ENCODE results near the gene BRD7.

The BRD7 gene

GRCh38 chr16:50286681-50287080, 82.1 kb downstream of the BRD7 start:
- Histone ChIP-seq H4K20me1 (ENCODE audit: insufficient read depth, low read length) (no peaks in the 10 kb centered on the region), H3F3A (ENCODE audit: insufficient read depth, low read length) (peaks cover 7% of the 10 kb centered on the region), H3K79me2 (ENCODE audit: low read length) (peaks cover 77% of the 10 kb centered on the region), H3K9me3 (replicated peaks; ENCODE audit: insufficient read depth, low read length) (no peaks in the 10 kb centered on the region), H3K4me2 (ENCODE audit: low read depth, low read length) (no peak overlapping the region), H3K36me3 (replicated peaks; ENCODE audit: insufficient read depth, low read length) (no peaks in the 10 kb centered on the region), H3K27ac (ENCODE audit: low read length) (no peak overlapping the region), H3K27me3 (replicated peaks; ENCODE audit: insufficient read depth, low read length) (no peaks in the 10 kb centered on the region), H3K9ac (ENCODE audit: low read length) (no peak overlapping the region), H3K4me3 (ENCODE audit: low read length) (no peak overlapping the region), H3K4me1 (ENCODE audit: low read length) (peaks cover 14% of the 10 kb centered on the region), H3K9me2 (replicated peaks; ENCODE audit: insufficient read depth, low read length) (no peaks in the 10 kb centered on the region), H2AFZ (ENCODE audit: low read length) (no peak overlapping the region)
- TF ChIP-seq EZH2 (optimal IDR thresholded peaks at IDR 0.05; ENCODE audit: low read depth, low read length) (no peak), CTCF (IDR thresholded peaks at IDR 0.05; ENCODE audit: low read length) (no peak), EZH2phosphoT487 (IDR thresholded peaks at IDR 0.05; ENCODE audit: low read length) (no peak)
- no peak for DNase-seq

- no peak overlapping the region for H3K27ac ChIP-seq (ENCODE audit: low read length)
- no peak overlapping the region for H3K4me3 ChIP-seq (ENCODE audit: low read length)
- H4K20me1 ChIP-seq (ENCODE audit: insufficient read depth, low read length): no peaks in the 10 kb centered on the region
- peaks cover 26% of the 10 kb centered on the region for H3K4me1 ChIP-seq (ENCODE audit: low read length)
- no peaks in the 10 kb centered on the region for H3K9me2 ChIP-seq (replicated peaks; ENCODE audit: insufficient read depth, low read length)
- H3K4me2 ChIP-seq (ENCODE audit: low read depth, low read length): no peak overlapping the region
- no peak for DNase-seq
- H3F3A ChIP-seq (ENCODE audit: insufficient read depth, low read length): peaks cover 14% of the 10 kb centered on the region
- no peaks in the 10 kb centered on the region for H3K36me3 ChIP-seq (replicated peaks; ENCODE audit: insufficient read depth, low read length)
- TF ChIP-seq CTCF (IDR thresholded peaks at IDR 0.05; ENCODE audit: low read length) (no peak), EZH2phosphoT487 (IDR thresholded peaks at IDR 0.05; ENCODE audit: low read length) (no peak), EZH2 (optimal IDR thresholded peaks at IDR 0.05; ENCODE audit: low read depth, low read length) (no peak)
- H3K79me2 ChIP-seq (ENCODE audit: low read length): peaks cover 83% of the 10 kb centered on the region
- H2AFZ ChIP-seq (ENCODE audit: low read length): no peak overlapping the region
- H3K9me3 ChIP-seq (replicated peaks; ENCODE audit: insufficient read depth, low read length): no peaks in the 10 kb centered on the region
- H3K27me3 ChIP-seq (replicated peaks; ENCODE audit: insufficient read depth, low read length): no peaks in the 10 kb centered on the region
- H3K9ac ChIP-seq (ENCODE audit: low read length): no peak overlapping the region
Measured at GRCh38 chr16:50285406-50286003, 83.3 kb downstream of the BRD7 start.

DNA sequence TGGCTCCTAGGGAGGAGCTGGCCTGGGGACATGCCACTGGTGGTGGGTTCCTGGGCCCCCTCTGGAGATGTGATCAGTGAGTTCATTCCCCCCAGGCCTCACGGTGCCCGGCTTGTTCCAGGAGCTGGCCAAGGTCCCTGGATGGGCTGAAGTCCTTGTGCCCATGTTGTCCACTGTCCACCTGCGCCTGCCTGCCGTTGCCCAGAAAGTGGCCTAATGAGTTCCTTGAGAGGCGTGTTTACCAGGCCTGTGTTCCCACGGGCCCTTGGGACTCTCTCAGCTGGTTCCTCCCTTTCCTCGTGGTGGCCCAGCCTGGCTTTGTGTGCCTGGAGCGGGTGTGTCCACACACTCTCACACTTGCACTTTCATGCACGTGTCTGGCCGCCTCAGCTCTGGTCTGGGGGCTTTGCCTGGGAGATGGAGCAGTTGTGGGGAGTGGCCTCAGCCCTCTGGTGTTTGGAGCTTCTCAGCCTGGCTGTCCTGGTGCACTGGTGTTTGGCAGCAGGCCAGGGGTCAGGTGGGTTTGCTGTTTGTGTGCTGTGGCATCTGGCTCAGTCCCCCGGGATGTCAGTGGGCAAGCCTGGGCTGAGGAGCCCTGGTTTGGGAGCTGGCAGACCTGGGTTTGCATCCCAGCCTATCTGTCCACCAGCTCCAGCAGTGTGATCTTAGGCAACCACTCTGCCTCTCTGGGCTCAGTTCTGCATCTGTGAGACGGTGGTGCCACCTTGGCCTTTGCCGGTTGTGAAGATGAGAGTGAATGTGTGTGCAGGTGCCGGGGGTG, 84.5 kb downstream of the BRD7 start:
- Histone ChIP-seq H3K9me2 (replicated peaks; ENCODE audit: insufficient read depth, low read length) (no peaks in the 10 kb centered on the region), H3K36me3 (replicated peaks; ENCODE audit: insufficient read depth, low read length) (no peaks in the 10 kb centered on the region), H2AFZ (ENCODE audit: low read length) (no peak overlapping the region), H4K20me1 (ENCODE audit: insufficient read depth, low read length) (no peaks in the 10 kb centered on the region), H3K9ac (ENCODE audit: low read length) (no peak overlapping the region), H3K27me3 (replicated peaks; ENCODE audit: insufficient read depth, low read length) (no peaks in the 10 kb centered on the region), H3K27ac (ENCODE audit: low read length) (no peak overlapping the region), H3K4me1 (ENCODE audit: low read length) (peaks cover 28% of the 10 kb centered on the region), H3K4me3 (ENCODE audit: low read length) (no peak overlapping the region), H3K79me2 (ENCODE audit: low read length) (peaks cover 87% of the 10 kb centered on the region), H3F3A (ENCODE audit: insufficient read depth, low read length) (peaks cover 14% of the 10 kb centered on the region), H3K9me3 (replicated peaks; ENCODE audit: insufficient read depth, low read length) (no peaks in the 10 kb centered on the region), H3K4me2 (ENCODE audit: low read depth, low read length) (no peak overlapping the region)
- no peak for TF ChIP-seq EZH2 (optimal IDR thresholded peaks at IDR 0.05; ENCODE audit: low read depth, low read length)
- no peak for TF ChIP-seq EZH2phosphoT487 (IDR thresholded peaks at IDR 0.05; ENCODE audit: low read length)
- no peak for TF ChIP-seq CTCF (IDR thresholded peaks at IDR 0.05; ENCODE audit: low read length)
- no peak for DNase-seq

Measured in MM.1S (cell line).